SW480 (cell line): ENCODE data around the gene FAM161A.

Experiments used
- DNase-seq: peaks from one replicate; pipeline ENCODE4 v3.0.0-alpha.2; 2016; ENCODE audit warnings: low spot score

The FAM161A gene

DNA sequence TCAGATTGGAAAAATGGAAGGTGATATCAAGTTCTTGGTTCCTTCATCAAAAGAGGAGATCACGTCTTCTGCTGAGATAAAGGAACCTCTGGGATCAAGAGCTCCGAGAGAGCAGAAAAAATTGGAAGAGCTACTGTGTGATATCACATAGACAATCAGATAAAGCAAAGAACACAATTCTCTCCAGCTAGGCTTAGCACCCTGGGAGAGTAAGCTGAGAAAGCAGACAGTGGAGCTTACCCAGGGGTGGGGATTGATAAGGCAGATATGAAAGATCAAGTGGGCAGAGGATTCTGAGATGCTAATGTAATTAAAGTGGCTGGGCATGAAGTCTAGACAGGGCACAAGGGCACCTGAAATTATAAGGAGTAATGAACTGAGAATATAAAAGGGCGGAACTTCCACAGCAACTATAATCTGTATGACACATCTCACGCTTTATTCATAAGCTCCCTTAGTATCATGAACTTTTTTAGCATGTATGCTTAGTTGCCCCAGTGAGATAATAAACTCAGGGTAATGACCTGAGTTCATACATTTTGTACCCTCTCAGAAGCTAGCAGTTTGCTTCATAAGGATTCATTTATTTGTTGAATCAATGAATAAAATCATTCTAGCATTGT, 65.8 kb downstream of the FAM161A start:
- no peak for DNase-seq

- no peak for DNase-seq
Observed at GRCh38 chr2:61786876-61787275, 67.0 kb downstream of the FAM161A start.

DNA sequence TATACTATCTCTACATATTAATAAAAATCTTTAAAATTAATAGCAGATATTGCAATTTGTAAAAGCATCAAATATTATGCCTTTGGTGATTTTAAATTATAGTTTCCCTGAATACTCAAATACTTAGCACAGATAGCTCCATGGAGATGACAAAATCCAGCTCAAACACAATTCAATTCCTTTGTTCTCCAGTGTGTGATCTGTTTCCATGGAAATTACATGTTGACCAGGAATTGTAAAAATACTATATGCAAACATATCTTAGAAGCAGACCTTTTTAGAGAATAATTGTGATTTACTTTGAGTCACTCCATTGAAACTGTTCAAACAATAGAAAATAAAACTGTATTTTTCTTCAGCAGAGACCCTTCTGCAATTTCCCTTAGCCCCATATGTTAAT, 68.3 kb downstream of the FAM161A start:
- DNase-seq, result no peak

GRCh38 chr2:61784643-61785042, 69.2 kb downstream of the FAM161A start:
- DNase-seq, result no peak

DNA sequence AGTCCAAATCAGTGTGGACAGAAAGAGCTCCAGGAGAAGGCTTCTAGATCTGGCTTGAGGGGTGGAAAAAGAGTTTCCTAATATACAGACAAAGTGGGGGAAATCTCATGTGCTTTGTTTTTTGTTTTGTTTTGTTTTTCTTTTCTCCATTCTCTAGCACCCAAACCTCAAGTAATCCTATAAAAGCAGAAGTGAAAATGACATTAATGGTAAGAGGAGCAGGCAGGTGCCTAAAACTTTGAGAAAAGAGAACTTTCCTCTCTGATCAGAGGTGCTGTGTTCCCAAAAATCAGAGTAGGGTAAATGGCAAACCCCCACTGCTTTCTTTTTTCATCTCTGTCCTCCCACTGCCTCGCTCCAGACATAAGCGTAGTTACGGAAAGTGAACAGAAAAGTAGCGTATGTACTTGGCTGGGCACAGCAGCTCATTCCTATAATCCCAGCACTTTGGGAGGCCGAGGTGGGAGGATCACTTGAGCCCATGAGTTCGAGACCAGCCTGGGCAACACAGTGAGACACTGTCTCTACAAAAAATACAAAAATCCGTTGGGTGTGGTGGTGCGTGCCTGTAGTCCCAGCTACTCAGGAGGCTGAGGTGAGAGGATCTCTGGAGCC, 77.8 kb downstream of the FAM161A start:
- DNase-seq, result no peak
